ENCODE data around the gene NTSR1. TPM values are rescaled to one million over a fixed set of nuclear protein-coding genes. Genes with fewer than 3 reads are reported as not detected.

The NTSR1 gene
- total and polyA plus RNA-seq, 2 experiments from 2014 or later: 0.15 to 1.4 TPM

GRCh38 chr20:62694106-62694505 lies 14.5 kb upstream of the NTSR1 start (continued):
- TF ChIP-seq, protein P1, sequence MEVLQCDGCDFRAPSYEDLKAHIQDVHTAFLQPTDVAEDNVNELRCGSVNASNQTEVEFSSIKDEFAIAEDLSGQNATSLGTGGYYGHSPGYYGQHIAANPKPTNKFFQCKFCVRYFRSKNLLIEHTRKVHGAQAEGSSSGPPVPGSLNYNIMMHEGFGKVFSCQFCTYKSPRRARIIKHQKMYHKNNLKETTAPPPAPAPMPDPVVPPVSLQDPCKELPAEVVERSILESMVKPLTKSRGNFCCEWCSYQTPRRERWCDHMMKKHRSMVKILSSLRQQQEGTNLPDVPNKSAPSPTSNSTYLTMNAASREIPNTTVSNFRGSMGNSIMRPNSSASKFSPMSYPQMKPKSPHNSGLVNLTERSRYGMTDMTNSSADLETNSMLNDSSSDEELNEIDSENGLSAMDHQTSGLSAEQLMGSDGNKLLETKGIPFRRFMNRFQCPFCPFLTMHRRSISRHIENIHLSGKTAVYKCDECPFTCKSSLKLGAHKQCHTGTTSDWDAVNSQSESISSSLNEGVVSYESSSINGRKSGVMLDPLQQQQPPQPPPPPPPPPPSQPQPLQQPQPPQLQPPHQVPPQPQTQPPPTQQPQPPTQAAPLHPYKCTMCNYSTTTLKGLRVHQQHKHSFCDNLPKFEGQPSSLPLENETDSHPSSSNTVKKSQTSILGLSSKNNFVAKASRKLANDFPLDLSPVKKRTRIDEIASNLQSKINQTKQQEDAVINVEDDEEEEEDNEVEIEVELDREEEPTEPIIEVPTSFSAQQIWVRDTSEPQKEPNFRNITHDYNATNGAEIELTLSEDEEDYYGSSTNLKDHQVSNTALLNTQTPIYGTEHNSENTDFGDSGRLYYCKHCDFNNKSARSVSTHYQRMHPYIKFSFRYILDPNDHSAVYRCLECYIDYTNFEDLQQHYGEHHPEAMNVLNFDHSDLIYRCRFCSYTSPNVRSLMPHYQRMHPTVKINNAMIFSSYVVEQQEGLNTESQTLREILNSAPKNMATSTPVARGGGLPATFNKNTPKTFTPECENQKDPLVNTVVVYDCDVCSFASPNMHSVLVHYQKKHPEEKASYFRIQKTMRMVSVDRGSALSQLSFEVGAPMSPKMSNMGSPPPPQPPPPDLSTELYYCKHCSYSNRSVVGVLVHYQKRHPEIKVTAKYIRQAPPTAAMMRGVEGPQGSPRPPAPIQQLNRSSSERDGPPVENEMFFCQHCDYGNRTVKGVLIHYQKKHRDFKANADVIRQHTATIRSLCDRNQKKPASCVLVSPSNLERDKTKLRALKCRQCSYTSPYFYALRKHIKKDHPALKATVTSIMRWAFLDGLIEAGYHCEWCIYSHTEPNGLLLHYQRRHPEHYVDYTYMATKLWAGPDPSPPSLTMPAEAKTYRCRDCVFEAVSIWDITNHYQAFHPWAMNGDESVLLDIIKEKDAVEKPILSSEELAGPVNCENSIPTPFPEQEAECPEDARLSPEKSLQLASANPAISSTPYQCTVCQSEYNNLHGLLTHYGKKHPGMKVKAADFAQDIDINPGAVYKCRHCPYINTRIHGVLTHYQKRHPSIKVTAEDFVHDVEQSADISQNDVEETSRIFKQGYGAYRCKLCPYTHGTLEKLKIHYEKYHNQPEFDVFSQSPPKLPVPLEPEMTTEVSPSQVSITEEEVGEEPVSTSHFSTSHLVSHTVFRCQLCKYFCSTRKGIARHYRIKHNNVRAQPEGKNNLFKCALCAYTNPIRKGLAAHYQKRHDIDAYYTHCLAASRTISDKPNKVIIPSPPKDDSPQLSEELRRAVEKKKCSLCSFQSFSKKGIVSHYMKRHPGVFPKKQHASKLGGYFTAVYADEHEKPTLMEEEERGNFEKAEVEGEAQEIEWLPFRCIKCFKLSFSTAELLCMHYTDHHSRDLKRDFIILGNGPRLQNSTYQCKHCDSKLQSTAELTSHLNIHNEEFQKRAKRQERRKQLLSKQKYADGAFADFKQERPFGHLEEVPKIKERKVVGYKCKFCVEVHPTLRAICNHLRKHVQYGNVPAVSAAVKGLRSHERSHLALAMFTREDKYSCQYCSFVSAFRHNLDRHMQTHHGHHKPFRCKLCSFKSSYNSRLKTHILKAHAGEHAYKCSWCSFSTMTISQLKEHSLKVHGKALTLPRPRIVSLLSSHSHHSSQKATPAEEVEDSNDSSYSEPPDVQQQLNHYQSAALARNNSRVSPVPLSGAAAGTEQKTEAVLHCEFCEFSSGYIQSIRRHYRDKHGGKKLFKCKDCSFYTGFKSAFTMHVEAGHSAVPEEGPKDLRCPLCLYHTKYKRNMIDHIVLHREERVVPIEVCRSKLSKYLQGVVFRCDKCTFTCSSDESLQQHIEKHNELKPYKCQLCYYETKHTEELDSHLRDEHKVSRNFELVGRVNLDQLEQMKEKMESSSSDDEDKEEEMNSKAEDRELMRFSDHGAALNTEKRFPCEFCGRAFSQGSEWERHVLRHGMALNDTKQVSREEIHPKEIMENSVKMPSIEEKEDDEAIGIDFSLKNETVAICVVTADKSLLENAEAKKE (CRISPR knock-in tag; IDR thresholded peaks at IDR 0.05): no peak
- no peak for TF ChIP-seq ZNF114 (CRISPR knock-in tag; IDR thresholded peaks at IDR 0.05)

- no peak for ATAC-seq
- H3K27ac ChIP-seq (ENCODE audit: low read depth): no peak overlapping the region
- Mint-ChIP-seq H3K4me1 (peaks cover 3% of the 10 kb centered on the region; the same call in 1 of the 3 replicates), H3K9me3 (no peaks in the 10 kb centered on the region), H3K27ac (no peak overlapping the region), H3K4me3 (no peak overlapping the region), H3K36me3 (ENCODE audit: low read depth) (no peaks in the 10 kb centered on the region), H3K27me3 (ENCODE audit: insufficient read depth, low read depth, poor library complexity) (peaks cover 13% of the 10 kb centered on the region)
- H3K4me1 ChIP-seq (ENCODE audit: insufficient read depth): no peaks in the 10 kb centered on the region
- H4K20me1 ChIP-seq (replicated peaks; ENCODE audit: insufficient read depth): no peaks in the 10 kb centered on the region
- no peak for DNase-seq (ENCODE audit: low spot score)
- no peaks in the 10 kb centered on the region for H3K27me3 ChIP-seq (ENCODE audit: insufficient read depth)
- H2AFZ ChIP-seq: no peak overlapping the region
- no peaks in the 10 kb centered on the region for H3K79me2 ChIP-seq (replicated peaks; ENCODE audit: insufficient read depth)
- H3F3A ChIP-seq (replicated peaks; ENCODE audit: low read depth): no peaks in the 10 kb centered on the region
- H3K4me3 ChIP-seq: no peak overlapping the region
- no peak overlapping the region for H3K4me2 ChIP-seq
- TF ChIP-seq JUNB (IDR thresholded peaks at IDR 0.05; ENCODE audit: unreplicated experiment): no peak
- no peak for TF ChIP-seq STAT1 (IDR thresholded peaks at IDR 0.05; ENCODE audit: unreplicated experiment)
- no peak for TF ChIP-seq CREB1 (CRISPR knock-in tag; IDR thresholded peaks at IDR 0.05; ENCODE audit: low read depth)
- TF ChIP-seq ZNF114 (CRISPR knock-in tag; IDR thresholded peaks at IDR 0.05): no peak
- TF ChIP-seq POLR2AphosphoS5 (IDR thresholded peaks at IDR 0.05; ENCODE audit: low read depth): no peak
- no peak for TF ChIP-seq NANOG (IDR thresholded peaks at IDR 0.05; ENCODE audit: borderline replicate concordance)
- no peaks in the 10 kb centered on the region for H3K36me3 ChIP-seq (ENCODE audit: insufficient read depth)
- no peaks in the 10 kb centered on the region for H3K9me2 ChIP-seq (ENCODE audit: insufficient read depth)
Measured at GRCh38 chr20:62694868-62695267, 13.8 kb upstream of the NTSR1 start.

Data from GM23338 (cell line).